GM18858 (cell line): Measurements from ENCODE around the gene RAB11FIP5.

Experiments
- ATAC-seq: cut with Tn5 transposase; IDR thresholded peaks from one replicate; pipeline ENCODE4 v1.9.1; 2021; ENCODE audit not compliant: unreplicated experiment

Gene RAB11FIP5

DNA sequence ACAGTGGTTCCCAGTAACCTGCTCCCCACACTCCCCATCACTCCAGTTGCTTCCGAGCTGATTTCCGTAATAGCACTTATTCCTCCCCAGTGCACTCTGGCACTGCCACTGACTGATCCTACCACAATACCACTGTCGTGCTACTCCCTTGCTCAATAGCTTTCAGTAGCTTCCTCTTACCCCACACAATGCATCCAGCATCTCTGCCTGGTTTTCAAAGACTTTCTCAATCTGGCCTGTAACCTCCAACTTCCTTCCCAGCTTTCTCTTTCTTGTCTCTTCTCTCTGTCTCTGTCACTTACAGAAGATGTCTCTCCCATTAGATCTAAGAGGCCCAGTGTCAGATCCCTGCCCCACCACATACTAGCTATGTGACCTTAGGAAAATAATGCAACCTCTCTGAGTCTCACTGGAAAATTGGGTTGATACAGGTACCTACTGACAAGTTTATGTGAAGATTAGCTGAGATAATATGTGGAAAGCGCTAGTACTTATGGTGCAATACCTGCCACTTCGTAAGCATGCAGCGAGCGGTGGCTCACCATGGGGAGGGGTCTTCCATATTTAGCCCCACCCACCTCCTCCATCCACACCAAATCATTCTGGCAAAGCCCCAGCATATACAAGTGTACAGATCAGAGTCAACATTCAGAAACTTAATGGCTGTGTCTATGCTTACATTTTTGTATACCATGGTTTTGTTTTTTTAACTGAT is 77.9 kb downstream of the RAB11FIP5 start:
- no peak for ATAC-seq

DNA sequence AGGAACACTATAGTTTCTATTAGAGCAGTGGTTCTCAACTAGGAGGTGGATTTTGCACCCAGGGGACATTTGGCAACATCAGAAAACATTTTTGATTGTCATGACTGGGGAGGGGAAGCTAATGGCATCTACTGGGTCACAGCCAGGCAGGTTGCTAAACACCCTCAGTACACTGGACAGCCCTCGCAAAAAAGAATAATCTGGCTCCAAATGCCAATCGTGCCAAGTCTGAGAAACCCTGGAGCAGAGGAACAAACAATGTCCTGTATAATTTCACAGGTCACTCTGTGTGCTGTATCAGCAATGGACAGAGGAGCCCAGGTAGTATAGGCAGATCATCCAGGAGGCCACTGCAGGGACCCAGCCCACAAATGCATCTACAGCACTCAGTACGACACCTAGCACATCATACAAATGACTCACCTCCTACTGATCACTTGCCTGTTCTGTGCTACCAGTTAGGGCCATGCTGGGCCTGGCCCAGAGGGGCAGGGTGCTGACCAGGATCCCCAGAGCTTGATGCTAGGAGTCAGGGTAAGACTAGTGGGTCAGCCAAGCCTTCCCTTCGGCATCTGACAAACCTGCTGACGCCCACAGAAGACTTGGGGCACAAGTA is 78.9 kb downstream of the RAB11FIP5 start:
- no peak for ATAC-seq

DNA sequence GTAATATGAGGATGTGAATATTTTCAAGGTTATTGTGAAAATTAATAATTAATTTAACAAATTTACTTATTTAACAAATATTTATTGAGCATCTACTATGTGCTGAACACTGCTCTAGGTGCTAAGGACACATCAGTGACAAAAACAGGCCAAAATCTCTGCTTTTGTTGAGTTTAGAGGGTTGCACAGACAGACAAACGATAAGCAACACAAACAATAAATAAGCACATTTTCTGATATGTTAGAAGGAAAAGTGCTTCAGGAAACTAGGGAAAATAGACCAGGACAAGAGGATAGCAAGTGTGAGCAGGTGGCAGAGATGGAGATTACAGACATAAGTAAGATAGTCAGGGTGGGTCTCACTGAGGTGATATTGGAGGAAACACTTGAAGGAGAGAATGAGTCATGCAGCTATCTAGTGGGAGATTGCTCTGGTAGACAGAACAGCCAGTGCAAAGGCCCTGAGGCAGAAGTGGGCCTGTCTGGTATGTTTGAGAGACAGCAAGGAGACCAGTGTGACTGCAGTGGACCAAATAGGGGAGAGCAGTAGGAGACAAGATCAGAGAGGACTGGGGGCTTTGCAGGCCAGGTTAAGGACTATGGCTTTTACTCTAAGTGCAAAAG is 79.5 kb downstream of the RAB11FIP5 start:
- no peak for ATAC-seq

DNA sequence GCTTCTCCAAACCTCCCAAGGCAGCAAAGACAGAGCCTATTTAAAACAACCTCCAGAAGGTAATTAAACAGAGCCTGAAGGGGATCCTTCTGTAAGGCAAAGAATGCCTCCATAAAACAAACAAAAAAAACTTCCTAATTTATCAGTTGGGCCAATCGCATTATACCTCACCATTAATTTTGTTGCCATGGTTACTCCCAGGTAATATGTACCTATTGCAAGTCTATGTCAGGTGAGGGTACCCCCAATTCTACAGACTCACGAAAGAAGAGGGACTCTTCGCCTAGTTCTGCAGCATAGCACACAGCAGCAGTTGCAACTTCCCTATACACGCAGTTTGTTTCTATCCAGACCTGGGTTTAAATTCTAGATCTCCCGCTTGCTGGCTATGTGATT is 80.0 kb downstream of the RAB11FIP5 start:
- no peak for ATAC-seq

DNA sequence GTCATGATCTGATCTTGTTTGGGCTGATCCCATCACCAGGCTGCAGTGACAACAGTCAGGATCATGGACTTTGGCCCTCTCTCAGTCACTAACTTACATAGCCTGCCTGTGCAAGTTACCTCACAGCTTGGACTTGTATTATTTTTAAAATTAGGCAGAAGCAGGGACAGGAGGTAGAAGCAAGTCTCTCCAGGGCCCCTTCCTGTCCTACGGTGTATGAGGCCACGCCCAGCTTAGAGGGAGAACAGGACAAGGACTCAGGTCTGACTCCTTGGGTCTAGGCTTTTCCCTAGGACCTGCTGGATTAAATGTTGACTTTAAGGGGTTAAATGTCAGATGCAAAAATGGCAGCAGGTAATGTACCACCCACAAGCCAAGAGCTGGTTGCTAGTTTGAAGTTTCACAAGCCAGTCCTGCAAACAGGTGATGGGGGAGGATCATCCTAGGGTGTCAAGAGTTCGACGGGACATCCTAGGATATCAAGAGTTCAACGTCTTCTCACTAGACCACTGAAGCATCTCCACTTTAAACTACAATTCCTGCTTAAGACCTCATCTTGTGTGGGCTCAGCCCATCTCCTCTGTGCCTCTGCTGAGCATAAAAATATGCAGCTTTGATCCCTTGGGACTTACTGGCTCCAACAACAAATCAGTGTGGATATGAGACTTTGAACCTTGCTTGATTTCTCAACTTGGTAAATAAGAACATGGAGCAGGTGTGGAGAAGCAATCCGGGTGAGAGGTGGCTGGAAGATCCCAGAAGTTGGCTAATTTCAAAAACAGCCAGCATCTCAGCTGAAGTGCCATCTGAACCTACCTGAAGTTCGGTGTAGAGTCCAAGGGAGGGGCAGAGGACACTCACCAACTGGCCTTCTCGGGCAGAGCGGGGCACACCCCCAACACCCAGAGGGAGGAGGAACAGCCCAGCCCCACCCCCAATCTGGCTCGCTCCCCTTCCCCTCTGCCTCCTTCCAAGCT is 80.7 kb downstream of the RAB11FIP5 start:
- no peak for ATAC-seq

DNA sequence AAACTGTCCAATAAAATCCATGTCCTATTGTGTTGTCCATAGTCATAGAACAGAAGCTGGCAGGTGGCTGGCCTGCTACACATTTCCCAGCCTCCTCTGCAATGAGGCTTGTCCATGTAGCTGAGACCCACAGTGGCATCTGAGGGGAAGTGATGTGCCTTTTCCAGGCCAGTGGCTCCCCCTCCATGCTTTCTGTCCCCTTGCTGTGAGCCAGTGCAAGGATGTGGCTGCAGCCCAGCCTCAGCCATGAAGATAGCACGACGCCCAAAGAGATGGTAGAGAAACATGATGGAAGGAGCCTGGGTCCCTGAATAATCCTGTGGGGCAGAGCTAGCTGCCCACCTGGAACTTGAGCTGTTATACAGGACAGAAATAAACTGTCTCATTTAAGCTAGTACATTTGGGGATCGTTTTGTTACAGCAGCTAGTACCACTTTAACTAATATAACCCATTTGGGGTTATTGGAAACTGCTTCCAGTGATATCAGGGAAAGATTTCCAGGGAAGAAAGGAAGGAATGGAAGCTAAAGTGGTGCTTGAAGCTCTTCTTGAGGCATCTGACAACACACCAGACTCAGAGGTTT is 81.6 kb downstream of the RAB11FIP5 start:
- no peak for ATAC-seq

DNA sequence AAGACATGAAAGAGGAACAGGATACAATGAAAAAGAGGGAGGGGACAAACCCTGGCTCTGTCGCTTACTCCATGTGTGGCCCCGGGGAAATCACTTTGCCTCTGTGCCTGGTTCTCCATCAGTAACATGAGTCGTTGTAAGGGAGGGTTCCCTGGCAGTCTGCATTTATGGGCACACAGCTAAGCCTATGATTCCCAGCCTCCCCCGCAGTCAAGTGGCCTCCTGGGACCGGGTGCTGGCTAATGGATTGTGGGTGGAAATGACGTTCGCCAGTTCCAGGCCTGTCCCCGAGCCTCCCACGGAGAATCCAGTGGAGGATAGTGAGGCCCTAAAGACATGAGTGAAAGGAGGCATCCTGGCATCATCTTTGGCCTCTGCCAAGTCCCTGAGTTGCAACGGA is 83.9 kb downstream of the RAB11FIP5 start:
- ATAC-seq = no peak

DNA sequence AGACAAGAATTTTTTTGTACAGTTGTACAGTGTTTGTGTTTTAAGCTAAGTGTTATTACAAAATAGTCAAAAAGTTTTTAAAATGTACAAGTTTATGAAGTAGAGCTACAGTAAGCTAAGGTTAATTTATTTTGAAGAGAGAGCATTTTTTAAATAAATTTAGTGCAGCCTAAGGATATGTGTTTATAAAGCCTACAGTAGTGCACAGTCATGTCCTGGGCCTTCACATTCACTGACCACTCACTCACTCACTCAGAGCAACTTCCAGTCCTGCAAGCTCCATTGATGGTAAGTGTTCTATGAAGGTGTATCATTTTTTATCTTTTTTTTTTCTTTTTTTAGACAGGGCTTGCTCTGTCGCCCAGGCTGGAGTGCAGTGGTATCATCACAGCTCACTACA is 85.4 kb downstream of the RAB11FIP5 start:
- no peak for ATAC-seq

DNA sequence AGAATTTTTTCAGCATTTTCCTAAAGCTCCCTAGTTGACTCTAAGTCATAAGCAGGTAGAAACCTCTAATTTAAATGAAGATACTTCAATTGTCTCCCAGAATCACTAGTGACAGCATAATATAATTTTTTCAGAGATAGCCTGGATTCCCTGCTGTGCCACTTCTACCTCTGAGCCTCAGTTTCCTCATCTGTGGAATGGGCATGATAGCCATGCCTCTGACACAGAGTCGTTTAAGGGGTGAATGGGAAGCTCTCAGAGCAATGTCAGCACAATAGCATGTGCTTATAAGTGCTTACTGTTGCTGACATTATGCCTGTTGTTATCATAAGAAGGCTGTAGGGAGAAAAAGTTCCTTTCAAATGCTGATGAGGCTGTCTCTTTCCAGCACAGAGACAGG is 89.3 kb downstream of the RAB11FIP5 start:
- no peak for ATAC-seq
